ENCODE results near the gene IRX4. TPM values are rescaled to one million over a fixed set of nuclear protein-coding genes. Genes with fewer than 3 reads are reported as not detected.

Gene IRX4
- total RNA-seq, 1 experiment from 2014 or later = 0.26 TPM

GRCh38 chr5:1916041-1917001 is 33.6 kb upstream of the IRX4 start:
- DNase-seq (ENCODE audit: low read depth, low spot score) = no peak

GRCh38 chr5:1915316-1915715 is 32.6 kb upstream of the IRX4 start:
- in situ Hi-C loops (cut with HindIII; ENCODE audit: low pct_unique_long_range_greater_than_20kb, low sequenced_read_pairs) = no loop called here
- no peak for DNase-seq (ENCODE audit: low read depth, low spot score)

More at GRCh38 chr5:1916041-1917001, 33.6 kb upstream of the IRX4 start:
- in situ Hi-C loops (cut with HindIII; ENCODE audit: low pct_unique_long_range_greater_than_20kb, low sequenced_read_pairs) = no loop called here

- DNase-seq (ENCODE audit: low read depth, low spot score) = no peak
Measured at GRCh38 chr5:1914471-1914870, 31.7 kb upstream of the IRX4 start.

GRCh38 chr5:1913578-1913977 is 30.9 kb upstream of the IRX4 start:
- in situ Hi-C loops (cut with HindIII; ENCODE audit: low pct_unique_long_range_greater_than_20kb, low sequenced_read_pairs) = no loop called here

More at GRCh38 chr5:1914471-1914870, 31.7 kb upstream of the IRX4 start:
- in situ Hi-C loops (cut with HindIII; ENCODE audit: low pct_unique_long_range_greater_than_20kb, low sequenced_read_pairs) = no loop called here

GRCh38 chr5:1912951-1913565 is 30.3 kb upstream of the IRX4 start:
- DNase-seq (ENCODE audit: low read depth, low spot score) = no peak
- in situ Hi-C loops (cut with HindIII; ENCODE audit: low pct_unique_long_range_greater_than_20kb, low sequenced_read_pairs) = no loop called here

More at GRCh38 chr5:1913578-1913977, 30.9 kb upstream of the IRX4 start:
- no peak for DNase-seq (ENCODE audit: low read depth, low spot score)

- no peak for DNase-seq (ENCODE audit: low read depth, low spot score)
- in situ Hi-C loops (cut with HindIII; ENCODE audit: low pct_unique_long_range_greater_than_20kb, low sequenced_read_pairs) = no loop called here
Measured at GRCh38 chr5:1911773-1912235, 29.1 kb upstream of the IRX4 start.

- in situ Hi-C loops (cut with HindIII; ENCODE audit: low pct_unique_long_range_greater_than_20kb, low sequenced_read_pairs) = no loop called here
Measured at GRCh38 chr5:1910861-1911772, 28.4 kb upstream of the IRX4 start.

GRCh38 chr5:1910081-1910760 is 27.5 kb upstream of the IRX4 start:
- no peak for DNase-seq (ENCODE audit: low read depth, low spot score)
- in situ Hi-C loops (cut with HindIII; ENCODE audit: low pct_unique_long_range_greater_than_20kb, low sequenced_read_pairs) = no loop called here

More at GRCh38 chr5:1910861-1911772, 28.4 kb upstream of the IRX4 start:
- no peak for DNase-seq (ENCODE audit: low read depth, low spot score)

GRCh38 chr5:1909346-1909985 is 26.7 kb upstream of the IRX4 start:
- in situ Hi-C loops (cut with HindIII; ENCODE audit: low pct_unique_long_range_greater_than_20kb, low sequenced_read_pairs) = no loop called here
- no peak for DNase-seq (ENCODE audit: low read depth, low spot score)

- in situ Hi-C loops (cut with HindIII; ENCODE audit: low pct_unique_long_range_greater_than_20kb, low sequenced_read_pairs) = no loop called here
- DNase-seq (ENCODE audit: low read depth, low spot score) = no peak
Measured at GRCh38 chr5:1908931-1909330, 26.2 kb upstream of the IRX4 start.

GRCh38 chr5:1907616-1908015 is 24.9 kb upstream of the IRX4 start:
- DNase-seq (ENCODE audit: low read depth, low spot score) = no peak
- in situ Hi-C loops (cut with HindIII; ENCODE audit: low pct_unique_long_range_greater_than_20kb, low sequenced_read_pairs) = no loop called here

- in situ Hi-C loops (cut with HindIII; ENCODE audit: low pct_unique_long_range_greater_than_20kb, low sequenced_read_pairs) = no loop called here
- no peak for DNase-seq (ENCODE audit: low read depth, low spot score)
Measured at GRCh38 chr5:1905108-1905507, 22.4 kb upstream of the IRX4 start.

GRCh38 chr5:1901983-1902382 is 19.3 kb upstream of the IRX4 start:
- DNase-seq (ENCODE audit: low read depth, low spot score) = no peak
- in situ Hi-C loops (cut with HindIII; ENCODE audit: low pct_unique_long_range_greater_than_20kb, low sequenced_read_pairs) = no loop called here

- no peak for DNase-seq (ENCODE audit: low read depth, low spot score)
- in situ Hi-C loops (cut with HindIII; ENCODE audit: low pct_unique_long_range_greater_than_20kb, low sequenced_read_pairs) = no loop called here
Measured at GRCh38 chr5:1901061-1901460, 18.3 kb upstream of the IRX4 start.

- DNase-seq (ENCODE audit: low read depth, low spot score) = no peak
- in situ Hi-C loops (cut with HindIII; ENCODE audit: low pct_unique_long_range_greater_than_20kb, low sequenced_read_pairs) = no loop called here
Measured at GRCh38 chr5:1899201-1899600, 16.5 kb upstream of the IRX4 start.

GRCh38 chr5:1897816-1898450 is 15.2 kb upstream of the IRX4 start:
- in situ Hi-C loops (cut with HindIII; ENCODE audit: low pct_unique_long_range_greater_than_20kb, low sequenced_read_pairs) = no loop called here
- no peak for DNase-seq (ENCODE audit: low read depth, low spot score)

Data from SK-MEL-5 (cell line).